HG03039 (cell line): ENCODE data around the gene RANBP1.
"Not testable (repeated sequence)": the region's sequence is repeated elsewhere in the genome, so short reads cannot be mapped to it uniquely, and the experiment has no call there.

Source experiments
- ATAC-seq: cut with Tn5 transposase; IDR thresholded peaks from one replicate; pipeline ENCODE4 v1.9.1; 2021; ENCODE audit warnings: mild to moderate bottlenecking, moderate library complexity; ENCODE audit not compliant: unreplicated experiment

The RANBP1 gene

DNA sequence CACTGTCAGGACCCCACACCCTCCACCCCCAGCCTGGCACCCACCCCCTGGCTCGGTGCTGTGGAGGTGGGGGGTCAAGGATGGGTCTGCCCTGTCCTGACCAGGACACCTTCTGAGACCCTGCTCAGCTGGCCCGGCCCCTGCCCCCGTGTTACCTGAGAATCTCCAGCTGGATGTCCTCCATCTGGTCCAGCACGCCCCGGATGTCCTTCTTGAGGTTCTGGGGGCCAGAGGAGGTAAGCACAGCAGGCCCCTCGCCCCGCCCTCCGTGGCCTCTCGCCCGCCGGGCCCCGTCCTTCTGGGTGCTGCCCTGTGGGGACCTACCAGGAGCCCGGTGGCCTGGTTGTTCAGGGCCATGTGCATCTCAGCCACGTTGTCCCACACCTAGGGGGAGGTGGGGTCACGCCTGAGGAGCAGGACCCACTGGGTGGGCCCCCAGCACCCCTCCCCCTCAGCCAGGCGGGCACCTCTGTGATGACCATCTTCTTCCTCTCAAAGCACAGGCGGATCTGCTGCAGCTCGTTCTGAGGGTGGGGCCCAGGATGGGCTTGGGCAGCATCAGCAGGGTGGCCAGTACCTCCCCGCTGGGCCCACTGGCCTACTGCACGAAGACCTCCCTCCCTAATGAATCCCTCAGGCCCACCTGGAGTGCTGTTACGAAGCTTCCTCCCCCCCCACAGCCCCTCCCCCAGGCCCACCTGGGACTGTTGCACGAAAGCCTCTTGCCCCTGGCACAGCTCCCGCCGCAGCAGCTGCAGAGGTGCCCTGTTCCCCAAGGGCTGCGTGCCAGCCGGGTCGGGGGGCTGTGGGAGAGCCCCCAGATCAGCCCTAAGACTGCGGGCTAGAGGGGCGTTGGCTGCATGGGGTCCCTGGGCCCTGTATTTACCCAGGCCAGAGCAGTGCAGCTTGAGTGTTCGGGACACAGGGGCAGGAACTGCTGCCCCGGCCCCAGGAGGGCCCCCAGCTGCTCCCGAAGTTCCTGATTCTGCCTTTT, 33.6 kb downstream of the RANBP1 start:
- ATAC-seq = no peak

DNA sequence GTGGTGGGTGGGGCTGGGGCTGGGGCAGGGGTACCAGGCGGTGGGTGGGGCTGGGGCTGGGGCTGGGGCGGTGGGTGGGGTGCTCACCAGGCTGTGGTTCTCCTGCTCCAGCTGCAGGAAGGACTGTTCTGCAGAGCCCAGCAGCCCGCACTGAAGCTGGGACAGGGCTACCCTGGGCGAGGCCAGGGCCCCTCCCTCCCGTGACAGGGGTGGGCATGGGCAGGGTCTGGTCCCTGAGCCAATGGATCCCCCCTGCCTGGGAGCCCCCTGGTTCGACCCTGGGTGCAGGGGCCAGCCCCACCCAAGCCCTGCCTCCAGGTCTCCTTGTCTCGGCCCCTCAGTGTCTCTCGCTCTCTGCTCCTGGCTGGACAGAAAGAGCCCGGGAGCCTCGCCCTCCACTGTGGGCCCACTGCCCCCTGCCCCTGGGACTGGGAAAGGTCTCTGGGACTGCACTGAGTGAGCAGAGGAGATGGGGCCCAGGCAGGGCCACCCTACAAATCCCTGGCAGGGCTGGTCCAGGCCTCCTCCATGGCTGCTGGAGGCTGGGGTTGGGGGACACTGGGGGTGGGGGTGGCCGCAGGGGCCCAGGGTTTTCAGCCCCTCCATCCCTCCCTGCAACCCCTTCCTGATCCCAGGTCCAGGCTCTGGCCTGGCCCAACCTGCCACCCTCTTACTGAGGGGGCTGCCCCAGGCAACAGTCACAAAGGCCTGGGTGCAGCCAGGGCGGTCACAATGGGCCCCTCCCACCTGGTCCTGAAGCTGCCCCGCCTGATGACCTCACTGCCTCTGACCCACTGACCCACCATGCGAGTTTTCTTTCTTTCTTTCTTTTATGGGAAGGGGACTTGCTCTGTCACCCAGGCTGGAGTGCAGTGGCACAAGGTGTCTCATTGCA, 34.7 kb downstream of the RANBP1 start, which contains the start of gene CCDC188:
CCDC188 (minus strand) TSS at position 675 of the 895 bp plus-strand sequence; CDS start at position 606, 69 bp downstream.
- no peak for ATAC-seq

DNA sequence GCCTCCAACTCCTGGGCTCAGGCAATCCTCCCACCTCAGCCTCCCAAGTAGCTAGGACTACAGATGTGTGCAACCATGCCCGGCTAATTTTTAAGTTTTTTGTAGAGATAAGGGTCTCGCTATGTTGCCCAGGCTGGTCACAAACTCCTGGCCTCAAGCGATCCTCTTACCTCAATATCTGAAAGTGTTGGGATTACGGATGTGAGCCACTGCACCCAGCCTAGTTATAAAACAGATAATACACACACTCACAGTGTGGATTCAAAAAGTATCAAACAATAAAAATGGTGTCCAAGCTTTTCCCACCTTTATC, 35.3 kb downstream of the RANBP1 start:
- no peak for ATAC-seq

DNA sequence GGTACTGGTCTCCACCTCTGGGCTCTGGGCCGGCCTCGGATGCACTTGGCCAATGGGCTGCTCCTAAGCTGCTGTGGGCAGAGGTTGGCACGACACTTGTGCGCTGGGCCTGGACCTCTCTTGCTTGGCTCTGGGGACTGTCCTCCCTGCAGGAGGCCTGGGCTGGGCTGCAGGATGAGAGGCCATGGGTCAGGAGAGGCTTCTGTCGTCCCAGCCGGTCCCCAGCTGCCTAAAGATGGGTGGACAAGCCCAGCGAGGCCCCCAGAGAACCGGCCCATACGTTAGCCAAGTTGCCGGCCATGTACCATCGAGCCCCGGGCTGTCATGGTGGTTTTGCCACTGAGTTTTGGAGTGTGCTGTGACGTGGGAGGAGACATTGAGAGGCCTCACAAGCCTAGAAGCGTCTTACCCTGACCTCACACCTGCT, 36.6 kb downstream of the RANBP1 start:
- ATAC-seq = no peak

DNA sequence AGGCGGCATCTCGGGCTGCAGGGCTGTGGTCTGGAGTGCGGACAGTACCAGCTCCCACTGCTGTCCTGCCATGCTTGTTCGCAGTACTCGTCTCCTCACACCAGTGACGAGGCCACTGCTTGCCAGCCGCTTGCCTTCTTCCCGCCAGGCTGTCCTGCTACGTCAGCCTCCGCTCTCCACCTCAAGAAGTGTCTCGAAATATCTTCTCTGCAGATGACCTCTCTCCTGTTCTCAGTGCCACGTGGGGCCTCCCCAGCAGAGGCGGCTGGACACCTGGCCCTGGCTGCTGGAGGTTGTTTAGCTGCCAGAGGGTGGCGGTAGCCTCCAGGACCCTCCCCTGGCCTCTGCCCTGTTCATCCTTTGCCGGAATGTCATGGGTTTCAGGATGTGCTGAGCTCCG, 38.0 kb downstream of the RANBP1 start:
- ATAC-seq = no peak

DNA sequence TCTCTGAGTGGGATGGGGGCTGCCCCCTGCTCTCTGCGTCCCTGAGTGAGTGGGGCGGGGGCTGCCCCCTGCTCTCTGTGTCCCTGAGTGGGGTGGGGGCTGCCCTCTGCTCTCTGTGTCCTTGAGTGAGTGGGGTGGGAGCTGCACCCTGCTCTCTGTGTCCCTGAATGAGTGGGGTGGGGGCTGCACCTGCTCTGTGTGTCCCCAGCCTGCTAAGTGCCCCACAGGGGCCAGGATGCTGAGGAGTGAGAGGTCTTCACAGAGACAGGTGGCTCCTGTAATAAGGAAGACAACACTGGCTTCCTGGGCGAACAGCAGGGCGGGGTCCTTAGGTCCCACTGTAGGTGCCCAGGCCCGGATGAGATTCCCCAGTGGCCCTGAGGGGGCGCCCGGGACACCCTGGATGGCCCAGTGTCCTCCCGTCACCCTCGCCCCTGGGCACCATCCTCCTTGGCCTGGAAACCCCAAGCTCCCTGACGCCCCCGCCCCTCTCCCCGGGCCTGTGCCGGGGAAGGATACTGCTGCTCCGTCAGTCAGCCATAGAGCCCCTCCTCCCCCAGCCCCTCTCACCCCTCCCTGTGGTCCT, 38.8 kb downstream of the RANBP1 start:
- no peak for ATAC-seq

DNA sequence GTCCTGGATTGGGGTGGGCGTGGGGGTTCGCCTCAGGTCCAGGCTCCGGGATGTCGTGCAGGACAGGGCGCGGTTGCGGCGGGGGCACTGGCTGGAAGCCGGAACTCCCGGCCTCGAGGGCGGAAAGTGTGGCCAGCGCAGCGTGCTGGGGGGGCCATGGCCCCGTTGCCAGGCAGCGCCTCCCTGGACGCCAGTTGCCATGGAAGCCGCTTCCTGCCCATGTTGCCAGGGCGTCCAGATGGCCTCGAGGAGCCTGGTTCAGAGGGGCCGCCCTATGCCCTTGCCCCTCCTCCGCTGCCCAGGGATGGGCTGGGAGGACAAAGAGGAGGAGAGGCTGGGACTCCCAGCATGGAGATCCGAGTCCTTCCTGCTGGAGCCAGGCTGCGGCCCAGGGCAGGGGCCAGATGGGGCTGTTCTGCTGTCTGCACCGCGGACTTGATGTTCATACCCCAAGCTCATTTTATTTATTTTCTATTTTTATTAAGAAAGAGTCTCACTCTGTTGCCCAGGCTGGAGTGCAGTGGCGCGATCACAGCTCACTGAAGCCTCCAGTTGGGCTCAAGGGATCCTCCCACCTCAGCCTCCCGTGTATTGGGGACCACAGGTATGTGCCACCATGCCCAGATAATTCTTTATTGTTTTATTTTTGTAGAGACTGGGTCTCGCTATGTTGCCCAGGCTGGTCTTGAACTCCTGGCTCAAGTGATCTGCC, 39.6 kb downstream of the RANBP1 start:
- ATAC-seq = no peak

DNA sequence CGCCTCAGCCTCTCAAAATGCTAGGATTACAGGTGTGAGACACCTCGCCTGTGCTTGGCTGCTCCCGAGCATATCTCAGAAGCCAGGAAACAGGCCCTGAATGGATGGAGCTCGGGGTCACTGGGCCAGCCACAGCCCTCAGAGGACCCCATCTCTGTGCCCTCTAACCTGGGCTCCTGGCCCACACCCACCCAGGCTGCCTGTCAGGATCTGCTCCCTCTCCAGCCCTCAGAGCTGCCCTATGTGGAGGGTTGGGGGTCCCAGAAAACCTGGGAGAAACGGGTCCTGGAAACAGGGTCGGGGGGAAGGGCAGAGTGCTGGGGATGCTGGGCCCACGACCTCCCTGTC, 40.1 kb downstream of the RANBP1 start:
- ATAC-seq = no peak

DNA sequence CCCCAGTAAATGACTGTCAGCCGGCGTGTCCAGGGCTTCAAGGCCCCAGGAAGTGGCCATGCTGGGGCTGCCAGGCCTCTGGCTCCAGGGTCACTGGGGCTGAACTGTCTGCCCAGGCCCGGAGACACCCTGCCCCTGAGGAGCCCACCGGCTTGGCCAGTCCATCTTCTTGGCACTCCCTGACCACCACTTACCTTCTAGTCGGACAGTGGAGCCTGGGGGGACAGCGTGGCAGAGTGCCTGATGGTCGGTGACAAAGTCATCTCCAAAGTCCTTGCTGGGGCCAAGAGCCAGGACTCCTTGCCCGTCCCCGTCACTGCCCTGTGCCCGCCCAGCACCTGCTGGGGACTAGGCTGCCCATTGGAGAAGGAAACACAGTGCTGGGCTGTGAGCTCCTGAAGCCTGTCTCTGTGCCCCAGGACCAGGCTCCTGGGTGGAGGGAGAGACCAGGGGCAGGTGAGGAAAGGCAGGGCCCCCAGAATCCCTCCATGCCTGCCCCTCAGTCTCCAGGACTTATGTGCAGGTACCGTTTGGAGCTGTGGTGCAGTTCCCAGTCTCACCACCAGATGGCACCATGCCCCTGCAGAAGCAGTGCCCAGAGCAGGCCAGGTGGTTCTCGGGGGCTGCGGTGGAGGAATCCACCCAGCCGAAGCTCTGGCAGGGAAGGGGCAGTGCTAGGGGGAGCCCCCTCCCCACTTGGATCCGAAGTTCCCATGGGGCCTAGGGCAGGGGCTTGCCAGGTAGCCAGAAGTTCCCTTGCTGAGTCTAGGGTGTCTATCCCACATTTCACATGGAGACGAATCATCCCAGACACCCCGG, 40.9 kb downstream of the RANBP1 start:
- ATAC-seq = no peak

DNA sequence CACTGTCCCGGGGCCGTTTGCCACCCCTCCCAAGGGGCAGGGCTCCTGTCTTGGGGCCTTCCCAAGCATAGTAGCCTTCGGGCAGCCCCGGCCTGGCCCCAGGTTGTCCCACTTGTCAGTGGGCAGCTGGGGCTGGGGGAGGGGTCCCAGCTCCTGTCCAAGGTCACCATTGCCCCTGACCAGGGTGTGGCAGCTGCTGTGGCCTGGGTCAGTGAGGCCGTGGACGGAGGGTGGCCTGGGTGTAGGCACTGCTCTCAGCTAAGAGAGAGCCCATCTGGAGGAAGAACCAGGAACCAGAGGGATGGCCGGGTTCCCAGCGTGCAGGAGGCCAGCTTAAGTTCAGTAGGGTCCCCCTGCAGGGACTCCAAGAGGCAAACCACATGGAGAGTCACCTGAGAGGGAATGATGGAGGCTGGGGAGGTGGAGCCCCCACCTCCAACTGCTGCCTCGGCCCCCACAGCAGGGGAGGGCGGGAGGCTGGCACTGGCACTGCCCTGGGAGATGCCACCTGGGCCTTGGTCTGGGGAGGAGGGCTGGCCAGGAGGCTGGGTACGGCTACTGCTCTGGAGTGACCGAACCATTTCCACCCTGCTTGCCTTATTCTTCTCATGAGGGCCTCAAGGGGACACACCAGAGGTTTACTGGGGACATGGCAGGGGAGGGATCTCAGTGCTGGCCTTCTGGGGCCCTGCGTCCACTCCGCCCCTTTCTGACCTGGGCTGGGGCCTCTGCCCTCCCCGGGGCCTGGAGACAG, 41.7 kb downstream of the RANBP1 start:
- ATAC-seq = no peak

DNA sequence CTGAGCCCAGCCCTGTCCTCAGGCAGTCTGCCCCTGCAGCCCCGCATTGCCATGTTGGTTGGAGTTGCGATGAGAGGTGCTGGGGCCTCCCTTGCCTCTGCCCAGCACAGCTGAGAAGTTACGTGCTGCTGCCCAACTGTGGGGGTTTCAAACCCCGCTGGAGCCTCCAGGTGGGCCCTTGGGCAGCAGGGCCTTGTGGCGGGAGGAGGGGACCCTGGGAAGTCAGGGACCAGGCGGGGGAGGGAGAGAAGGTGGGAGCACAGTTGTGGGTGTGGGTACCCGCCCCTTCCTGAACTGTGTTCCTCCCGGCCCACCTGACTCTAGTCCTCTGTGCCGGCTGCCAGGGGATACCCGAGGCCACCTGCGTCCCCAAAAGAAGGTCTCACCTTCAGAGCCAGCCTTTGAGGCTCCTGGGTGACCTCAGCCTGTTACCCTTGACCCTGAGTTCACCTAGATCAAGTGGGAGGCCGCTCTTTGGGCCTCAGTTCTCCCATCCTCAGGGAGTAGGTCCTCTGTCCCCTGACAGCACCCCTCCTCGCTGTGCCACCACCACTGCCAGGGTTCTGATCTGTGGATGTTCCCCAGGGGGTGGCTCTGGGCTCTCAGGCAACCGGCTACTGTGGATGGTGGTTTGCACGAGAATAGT, 42.6 kb downstream of the RANBP1 start:
- no peak for ATAC-seq

DNA sequence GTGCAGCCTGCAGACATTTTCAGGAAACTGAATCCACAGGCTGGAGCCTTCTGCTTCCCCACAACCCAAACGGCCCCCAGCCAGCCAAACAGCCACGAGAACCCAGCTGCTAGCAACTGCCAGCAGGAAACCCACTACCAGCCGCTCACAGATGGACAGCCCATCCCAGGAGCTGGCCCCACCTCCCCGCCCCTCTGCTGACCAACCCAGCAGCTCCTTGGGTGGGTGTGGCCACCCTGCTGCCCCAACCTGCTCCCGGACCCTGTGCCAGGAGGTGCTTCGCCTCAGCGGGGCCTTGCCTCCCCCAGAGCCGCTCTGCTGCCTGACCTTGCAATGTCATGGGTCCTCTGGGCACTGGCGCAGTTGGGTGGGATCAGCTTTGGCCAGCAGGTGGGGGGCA, 43.2 kb downstream of the RANBP1 start:
- ATAC-seq = no peak

DNA sequence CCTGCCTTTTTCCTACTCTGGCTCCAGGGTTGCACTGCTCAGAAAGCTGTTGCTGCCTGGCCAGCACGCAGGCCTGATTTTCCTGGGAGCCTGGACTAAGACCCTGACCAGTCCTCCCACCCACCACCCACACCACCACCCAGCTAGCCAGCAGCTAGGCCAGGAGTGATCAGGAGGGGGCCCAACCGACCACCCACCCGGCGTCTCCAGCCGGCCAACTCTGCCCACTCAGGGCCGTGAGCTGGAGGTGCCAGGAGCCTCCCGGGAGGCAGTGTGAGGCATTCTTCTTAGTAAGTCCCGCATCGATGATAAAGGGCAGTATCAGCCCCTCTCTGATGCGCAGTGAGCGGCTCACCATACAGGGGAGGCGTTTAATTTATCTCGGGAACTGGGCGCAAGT, 43.6 kb downstream of the RANBP1 start:
- not testable (repeated sequence) for ATAC-seq

DNA sequence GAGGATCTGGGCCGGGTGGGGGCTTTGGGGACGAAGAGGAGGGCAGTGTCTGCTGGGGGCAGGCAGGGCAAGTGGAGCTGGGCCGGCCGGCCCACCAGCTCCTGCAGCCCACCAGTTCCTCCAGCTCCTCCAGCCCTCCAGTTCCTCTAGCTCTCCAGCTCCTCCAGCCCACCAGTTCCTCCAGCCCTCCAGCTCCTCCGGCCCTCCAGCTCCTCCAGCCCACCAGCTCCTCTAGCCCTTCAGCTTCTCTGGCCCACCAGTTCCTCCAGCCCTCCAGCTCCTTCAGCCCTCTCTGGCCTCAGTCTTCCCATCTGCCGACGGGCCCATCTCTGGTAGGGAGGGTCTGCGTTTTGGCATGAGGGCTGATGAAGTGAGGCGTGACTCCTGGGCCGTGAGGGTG, 44.1 kb downstream of the RANBP1 start:
- ATAC-seq = no peak

DNA sequence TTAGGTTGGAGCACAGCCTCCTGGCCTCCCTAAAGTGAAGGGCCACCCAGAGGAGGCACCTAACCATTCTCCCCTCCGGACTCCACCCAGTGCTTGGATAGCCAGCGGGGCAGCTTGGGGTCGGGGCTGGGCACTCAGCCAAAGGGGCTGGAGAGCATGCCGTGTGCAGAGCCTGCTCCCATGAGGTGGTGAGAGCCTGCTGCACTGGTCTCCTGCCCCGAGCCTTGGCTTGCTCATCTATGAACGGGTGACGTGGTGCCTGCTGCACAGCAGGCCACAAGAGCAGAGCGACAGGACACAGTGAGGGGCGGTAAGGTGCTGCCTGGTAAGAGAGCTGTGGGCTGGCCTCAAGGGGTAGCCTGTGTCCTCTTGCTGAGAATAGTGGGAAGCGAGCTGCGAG, 49.0 kb downstream of the RANBP1 start:
- ATAC-seq = no peak

DNA sequence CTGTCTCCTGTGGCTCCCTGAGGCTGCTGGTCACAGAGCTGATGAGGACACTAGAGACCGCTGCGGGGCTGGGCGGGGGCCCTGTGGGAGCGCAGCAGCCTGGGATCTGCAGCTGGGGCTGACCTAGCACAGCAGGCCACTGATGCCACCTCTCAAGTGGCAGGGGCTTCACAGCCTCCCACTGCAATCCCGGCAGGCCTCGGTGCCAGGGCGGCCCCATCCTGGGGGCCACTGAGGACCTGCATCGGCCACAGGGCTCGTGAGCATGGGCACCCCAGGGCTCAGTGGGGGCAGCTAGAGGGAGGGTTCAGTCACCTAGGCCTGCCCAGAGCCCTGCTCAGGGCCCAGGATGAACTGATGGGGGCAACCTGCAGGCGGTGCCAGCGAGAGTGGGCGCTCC, 49.5 kb downstream of the RANBP1 start:
- no peak for ATAC-seq

DNA sequence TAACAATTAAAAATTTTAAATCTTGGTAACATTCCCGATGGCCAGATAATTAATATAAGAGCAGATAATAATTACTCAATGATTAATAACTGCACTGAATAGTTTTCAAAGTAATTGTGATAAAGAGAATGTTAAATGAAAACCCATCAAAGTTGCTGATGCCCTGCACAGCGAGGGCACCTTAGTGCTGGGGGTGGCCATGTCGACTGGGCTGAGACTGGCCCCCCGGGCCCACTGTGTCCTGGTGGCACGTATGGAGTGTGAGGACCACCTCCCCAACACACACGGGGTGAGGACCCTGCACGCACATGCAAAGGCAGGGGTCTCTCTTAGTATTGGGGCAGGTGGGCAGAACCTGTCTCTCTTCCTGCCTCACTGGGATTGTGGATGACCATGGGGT, 50.0 kb downstream of the RANBP1 start:
- ATAC-seq = no peak

DNA sequence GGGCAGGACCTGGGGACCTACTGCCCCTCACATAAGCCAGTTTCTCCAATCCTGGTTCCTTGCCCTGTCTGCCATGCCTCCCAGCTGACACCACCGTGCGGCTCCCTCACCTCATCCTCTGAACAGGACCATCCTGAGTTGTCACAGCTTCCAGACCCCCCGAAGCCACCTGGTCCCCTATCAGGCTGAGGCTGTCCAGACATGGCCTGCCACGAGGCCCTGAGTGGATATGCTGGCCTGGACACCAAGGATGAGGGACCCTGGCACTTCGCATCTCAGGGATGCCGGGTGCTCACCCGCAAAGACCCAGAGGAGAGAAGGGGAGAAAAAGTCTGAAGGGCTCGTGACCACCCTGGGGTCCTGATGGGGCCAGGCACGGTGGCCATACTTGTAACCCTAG, 50.8 kb downstream of the RANBP1 start:
- no peak for ATAC-seq
